Measurements from ENCODE around the gene TLR10.
A peak's percentile ranks its signal among the peaks of the same experiment; 100 is the strongest.
"Not testable (repeated sequence)": the region's sequence is repeated elsewhere in the genome, so short reads cannot be mapped to it uniquely, and the experiment has no call there.

The TLR10 gene, protein sequence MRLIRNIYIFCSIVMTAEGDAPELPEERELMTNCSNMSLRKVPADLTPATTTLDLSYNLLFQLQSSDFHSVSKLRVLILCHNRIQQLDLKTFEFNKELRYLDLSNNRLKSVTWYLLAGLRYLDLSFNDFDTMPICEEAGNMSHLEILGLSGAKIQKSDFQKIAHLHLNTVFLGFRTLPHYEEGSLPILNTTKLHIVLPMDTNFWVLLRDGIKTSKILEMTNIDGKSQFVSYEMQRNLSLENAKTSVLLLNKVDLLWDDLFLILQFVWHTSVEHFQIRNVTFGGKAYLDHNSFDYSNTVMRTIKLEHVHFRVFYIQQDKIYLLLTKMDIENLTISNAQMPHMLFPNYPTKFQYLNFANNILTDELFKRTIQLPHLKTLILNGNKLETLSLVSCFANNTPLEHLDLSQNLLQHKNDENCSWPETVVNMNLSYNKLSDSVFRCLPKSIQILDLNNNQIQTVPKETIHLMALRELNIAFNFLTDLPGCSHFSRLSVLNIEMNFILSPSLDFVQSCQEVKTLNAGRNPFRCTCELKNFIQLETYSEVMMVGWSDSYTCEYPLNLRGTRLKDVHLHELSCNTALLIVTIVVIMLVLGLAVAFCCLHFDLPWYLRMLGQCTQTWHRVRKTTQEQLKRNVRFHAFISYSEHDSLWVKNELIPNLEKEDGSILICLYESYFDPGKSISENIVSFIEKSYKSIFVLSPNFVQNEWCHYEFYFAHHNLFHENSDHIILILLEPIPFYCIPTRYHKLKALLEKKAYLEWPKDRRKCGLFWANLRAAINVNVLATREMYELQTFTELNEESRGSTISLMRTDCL

DNA sequence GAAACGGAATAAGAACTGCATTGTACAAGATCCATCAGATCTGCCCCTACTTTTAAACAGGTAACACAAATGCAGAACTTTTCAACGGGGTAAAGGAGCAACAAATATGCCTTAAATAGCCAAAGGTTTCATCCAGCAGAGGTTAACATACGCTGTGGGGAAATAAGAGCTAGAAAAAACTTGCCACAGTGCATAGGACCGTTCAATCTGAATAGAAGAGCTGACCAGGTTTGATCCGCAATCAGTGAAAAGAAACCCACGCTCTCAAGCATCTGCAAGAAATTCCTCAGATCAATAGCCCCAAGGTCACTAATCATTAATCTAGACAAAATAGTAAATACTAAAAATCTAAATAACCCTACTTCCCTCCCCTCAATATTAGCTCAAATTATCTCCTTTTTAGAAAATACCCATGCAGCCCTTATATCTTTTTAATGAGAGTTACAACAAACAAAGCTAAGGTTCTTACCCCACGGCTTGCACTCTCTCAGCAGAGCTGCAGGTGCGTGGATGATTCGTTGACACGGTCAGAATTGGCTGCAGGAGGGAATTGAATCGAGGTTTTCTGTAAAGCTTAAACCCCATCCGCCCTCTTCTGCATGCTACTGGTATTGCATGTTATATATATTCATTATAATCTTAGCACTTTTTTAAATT lies at the start of gene TLR10:
Gene TLR10, minus strand, starts transcription at position 539 of the 657 bp plus-strand sequence. CDS start 7,400 bp downstream, outside the sequence.
- no peak for DNase-seq (ENCODE audit: low read depth)

DNA sequence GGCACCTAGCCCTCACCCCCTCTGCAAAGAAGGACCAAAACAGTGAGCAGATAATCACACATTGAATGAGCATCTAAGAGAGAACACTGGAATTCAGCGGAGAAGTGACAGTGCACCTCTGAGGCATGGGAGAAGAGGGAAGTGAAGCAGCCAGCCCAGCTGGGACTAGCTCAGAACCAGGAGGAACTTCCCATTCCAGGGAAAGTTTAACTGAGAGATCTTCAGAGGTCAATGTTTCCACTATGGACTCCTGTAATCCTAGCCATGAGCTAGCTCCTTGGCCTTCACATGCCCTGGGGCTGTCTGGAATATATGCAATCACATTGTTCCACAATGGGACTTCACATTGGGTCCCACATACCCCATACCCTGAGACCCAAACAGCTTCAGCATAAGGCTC lies 49.4 kb upstream of the TLR10 start:
- DNase-seq (ENCODE audit: low read depth): no peak

DNA sequence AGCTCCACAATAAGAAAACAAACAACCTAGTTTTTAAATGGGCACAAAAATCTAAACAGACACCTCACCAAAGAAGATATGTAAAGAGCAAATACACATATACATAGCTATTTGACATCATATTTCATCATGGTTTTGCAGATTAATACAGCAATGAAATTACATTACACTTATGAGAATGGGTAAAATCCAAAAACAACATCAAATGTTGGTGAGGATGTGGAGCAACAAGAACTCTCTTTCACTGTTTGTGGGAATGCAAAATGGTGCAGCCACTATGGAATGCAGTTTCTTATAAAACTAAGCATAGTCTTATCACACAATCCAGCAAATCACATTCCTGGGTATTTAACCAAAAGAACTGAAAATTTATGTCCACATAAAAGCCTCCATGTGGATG lies 48.9 kb upstream of the TLR10 start:
- DNase-seq (ENCODE audit: low read depth): peak; percentile 23

- no peak for DNase-seq (ENCODE audit: low read depth)
Observed at GRCh38 chr4:38829237-38829636, 46.4 kb upstream of the TLR10 start.

DNA sequence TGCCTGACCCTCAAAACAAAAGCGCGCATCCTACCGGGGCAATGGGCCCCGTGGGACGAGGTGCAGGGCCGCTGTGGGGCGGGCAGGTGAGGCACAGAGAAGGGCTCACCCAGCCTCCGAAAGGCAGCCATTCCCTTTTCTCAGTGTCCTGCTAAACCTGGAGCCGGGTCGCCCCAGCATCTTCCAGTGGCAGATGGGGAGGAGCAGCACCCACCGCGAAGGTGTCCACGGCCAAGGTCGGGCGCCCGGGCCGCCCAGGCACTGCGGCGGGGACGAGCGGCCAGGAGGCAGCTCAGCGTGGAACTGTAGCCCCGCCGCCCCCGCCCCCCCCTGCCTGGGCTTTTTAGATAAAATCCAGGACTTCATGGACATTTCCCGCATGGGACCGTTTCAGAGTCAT lies 41.0 kb upstream of the TLR10 start:
- DNase-seq (ENCODE audit: low read depth): no peak

GRCh38 chr4:38822748-38823303 lies 40.0 kb upstream of the TLR10 start:
- DNase-seq (ENCODE audit: low read depth): no peak

GRCh38 chr4:38821739-38822138 lies 38.9 kb upstream of the TLR10 start:
- no peak for DNase-seq (ENCODE audit: low read depth)

GRCh38 chr4:38820329-38821061 lies 37.7 kb upstream of the TLR10 start:
- DNase-seq (ENCODE audit: low read depth): no peak

GRCh38 chr4:38819569-38819968 lies 36.8 kb upstream of the TLR10 start:
- no peak for DNase-seq (ENCODE audit: low read depth)

GRCh38 chr4:38818441-38818976 lies 35.7 kb upstream of the TLR10 start:
- DNase-seq (ENCODE audit: low read depth): no peak

- no peak for DNase-seq (ENCODE audit: low read depth)
Observed at GRCh38 chr4:38815885-38816782, 33.3 kb upstream of the TLR10 start.

DNA sequence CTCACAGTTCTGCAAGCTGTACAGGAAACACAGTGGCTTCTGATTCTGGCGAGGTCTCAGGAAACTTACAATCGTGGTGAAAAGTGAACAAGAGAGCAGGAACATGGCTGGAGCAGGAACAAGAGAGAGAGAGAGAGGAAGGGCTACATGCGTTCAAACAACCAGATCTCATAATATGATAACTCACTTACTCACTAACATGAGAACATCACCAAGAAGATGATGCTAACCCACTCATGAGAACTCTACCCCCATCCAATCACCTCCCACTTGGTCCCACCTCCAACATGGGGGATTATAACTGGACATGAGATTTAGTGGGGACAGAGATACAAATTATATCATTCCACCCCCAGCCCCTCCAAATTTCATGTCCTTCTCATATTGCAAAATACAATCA lies 31.6 kb upstream of the TLR10 start:
- no peak for DNase-seq (ENCODE audit: low read depth)

GRCh38 chr4:38811297-38811696 lies 28.5 kb upstream of the TLR10 start:
- no peak for DNase-seq (ENCODE audit: low read depth)

GRCh38 chr4:38807462-38807861 lies 24.7 kb upstream of the TLR10 start:
- DNase-seq (ENCODE audit: low read depth): not testable (repeated sequence)

- DNase-seq (ENCODE audit: low read depth): not testable (repeated sequence)
Observed at GRCh38 chr4:38806251-38806650, 23.5 kb upstream of the TLR10 start.

DNA sequence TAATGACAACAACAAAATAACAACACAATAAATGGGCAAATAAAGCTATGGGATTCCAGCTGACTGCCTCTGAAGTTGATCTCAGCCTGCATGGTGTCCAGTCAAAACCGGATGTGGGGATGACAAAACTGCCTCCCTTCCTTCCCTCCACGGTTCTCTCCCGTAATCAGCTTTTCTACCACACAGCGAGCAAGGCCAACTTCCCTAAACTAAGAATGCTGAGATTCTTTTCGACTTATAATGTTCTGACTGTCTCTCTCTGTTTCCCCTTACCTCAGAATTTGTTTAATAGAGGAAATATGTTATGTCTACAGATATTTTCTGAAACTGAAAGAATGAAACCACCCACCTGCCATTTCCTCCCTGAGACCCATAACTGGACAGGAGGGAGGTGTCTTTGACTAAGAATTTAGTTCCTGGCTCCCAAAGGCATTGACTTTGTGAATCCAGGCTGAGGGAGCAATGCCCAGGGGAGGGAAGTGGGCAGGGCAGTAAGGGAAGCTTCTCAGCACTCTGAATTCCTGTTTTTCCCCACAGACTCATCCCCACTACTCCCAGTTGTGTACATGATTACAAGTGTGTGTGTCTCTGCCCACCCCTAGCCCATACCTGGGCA lies 22.8 kb upstream of the TLR10 start:
- DNase-seq (ENCODE audit: low read depth): no peak

- DNase-seq (ENCODE audit: low read depth): no peak
Observed at GRCh38 chr4:38804654-38805295, 22.0 kb upstream of the TLR10 start, which contains the start of gene TLR1. Gene TLR1, minus strand, starts transcription at chr4:38804791. Its CDS starts 5,960 bp downstream, at chr4:38798831.

- no peak for DNase-seq (ENCODE audit: low read depth)
Observed at GRCh38 chr4:38803833-38804653, 21.3 kb upstream of the TLR10 start.
